H9 (cell line): ENCODE data around the gene GNAS. TPM values are rescaled to one million over a fixed set of nuclear protein-coding genes. Genes with fewer than 3 reads are reported as not detected.

Source experiments
- DNase-seq: peaks from one replicate; pipeline ENCODE4 v3.0.0-alpha.2; 2017
- H2AFZ ChIP-seq: one replicate; pipeline ENCODE4 v1.6.1; 2013; ENCODE audit warnings: mild to moderate bottlenecking, low read length, control low read depth, moderate library complexity
- H2AK5ac ChIP-seq: 2 replicates; pipeline ENCODE4 v1.6.1; 2013; ENCODE audit warnings: low read length, control low read depth, mixed read lengths; ENCODE audit not compliant: insufficient read length
- H2BK120ac ChIP-seq: one replicate; pipeline ENCODE4 v1.6.1; 2013; ENCODE audit warnings: low read depth, mild to moderate bottlenecking, low read length, control low read depth, inconsistent platforms; ENCODE audit not compliant: poor library complexity, severe bottlenecking
- H2BK12ac ChIP-seq: 2 replicates; pipeline ENCODE4 v1.6.1; 2013; ENCODE audit warnings: low read length, control low read depth, mixed read lengths, low read depth; ENCODE audit not compliant: insufficient read length
- H2BK15ac ChIP-seq: 2 replicates; pipeline ENCODE4 v1.6.1; 2013; ENCODE audit warnings: low read depth, low read length, control low read depth
- H2BK20ac ChIP-seq: one replicate; pipeline ENCODE4 v1.6.1; 2013; ENCODE audit warnings: low read depth, mild to moderate bottlenecking, low read length, control low read depth, inconsistent platforms; ENCODE audit not compliant: poor library complexity, severe bottlenecking
- H2BK5ac ChIP-seq: 2 replicates; pipeline ENCODE4 v1.6.1; 2013; ENCODE audit warnings: low read length, control low read depth, mixed read lengths; ENCODE audit not compliant: insufficient read length
- H3K14ac ChIP-seq: 2 replicates; pipeline ENCODE4 v1.6.1; 2013; ENCODE audit warnings: low read length, control low read depth; ENCODE audit not compliant: insufficient read depth
- H3K18ac ChIP-seq: 2 replicates; pipeline ENCODE4 v1.6.1; 2013; ENCODE audit warnings: low read depth, mild to moderate bottlenecking, mixed read lengths, low read length, control low read depth; ENCODE audit not compliant: insufficient read length
- H3K23ac ChIP-seq: 2 replicates; pipeline ENCODE4 v1.6.1; 2013; ENCODE audit warnings: low read length, control low read depth, mixed read lengths, low read depth; ENCODE audit not compliant: insufficient read length
- H3K23me2 ChIP-seq: 2 replicates; pipeline ENCODE4 v1.6.1; 2013; ENCODE audit warnings: low read depth, mild to moderate bottlenecking, mixed read lengths, low read length, control low read depth; ENCODE audit not compliant: insufficient read length, poor library complexity, severe bottlenecking
- H3K27ac ChIP-seq: 2 replicates; pipeline ENCODE4 v1.5.1; 2013; ENCODE audit warnings: low read length, control low read depth, mixed read lengths, low read depth; ENCODE audit not compliant: insufficient read length
- H3K27me3 ChIP-seq: 2 replicates; pipeline ENCODE4 v1.6.1; 2013; ENCODE audit warnings: low read length, control low read depth, inconsistent platforms; ENCODE audit not compliant: insufficient read depth
- H3K4ac ChIP-seq: 2 replicates; pipeline ENCODE4 v1.6.1; 2013; ENCODE audit warnings: low read depth, mild to moderate bottlenecking, control low read depth, inconsistent platforms, low read length, moderate library complexity
- H3K4me1 ChIP-seq: 2 replicates; pipeline ENCODE4 v1.6.1; 2013; ENCODE audit warnings: low read length, control low read depth, inconsistent platforms; ENCODE audit not compliant: insufficient read depth
- H3K4me2 ChIP-seq: 2 replicates; pipeline ENCODE4 v1.6.1; 2013; ENCODE audit warnings: low read length, control low read depth, mixed read lengths; ENCODE audit not compliant: insufficient read length, insufficient read depth
- H3K56ac ChIP-seq: 2 replicates; pipeline ENCODE4 v1.6.1; 2013; ENCODE audit warnings: low read depth, mild to moderate bottlenecking, mixed read lengths, low read length, control low read depth; ENCODE audit not compliant: insufficient read length
- H3K79me1 ChIP-seq: 2 replicates; pipeline ENCODE4 v1.6.1; 2013; ENCODE audit warnings: low read depth, mild to moderate bottlenecking, moderate library complexity, low read length, control low read depth, inconsistent platforms; ENCODE audit not compliant: insufficient read depth, poor library complexity, severe bottlenecking
- H3K79me2 ChIP-seq: 2 replicates; pipeline ENCODE4 v1.6.1; 2013; ENCODE audit warnings: low read length, control low read depth, inconsistent platforms; ENCODE audit not compliant: insufficient read depth
- H3K9ac ChIP-seq: 2 replicates; pipeline ENCODE4 v1.6.1; 2013; ENCODE audit warnings: low read length, control low read depth, mixed read lengths; ENCODE audit not compliant: insufficient read length; ENCODE audit errors: extremely low read depth
- H3K9me3 ChIP-seq: one replicate; pipeline ENCODE4 v1.6.1; 2013; ENCODE audit warnings: low read depth, low read length, inconsistent platforms; ENCODE audit not compliant: control insufficient read depth
- H3T11ph ChIP-seq: one replicate; pipeline ENCODE4 v1.6.1; 2013; ENCODE audit warnings: mild to moderate bottlenecking, low read length, control low read depth, inconsistent platforms
- H4K20me1 ChIP-seq: one replicate; pipeline ENCODE4 v1.6.1; 2013; ENCODE audit not compliant: control insufficient read depth, insufficient read length, insufficient read depth
- H4K5ac ChIP-seq: 2 replicates; pipeline ENCODE4 v1.6.1; 2013; ENCODE audit warnings: low read depth, mild to moderate bottlenecking, mixed read lengths, low read length, control low read depth; ENCODE audit not compliant: insufficient read length
- H4K8ac ChIP-seq: replicated peaks from 2 replicates; pipeline ENCODE4 v1.6.1; 2013; ENCODE audit warnings: low read length, control low read depth, mixed read lengths, low read depth; ENCODE audit not compliant: insufficient read length
- H4K91ac ChIP-seq: 2 replicates; pipeline ENCODE4 v1.6.1; 2013; ENCODE audit warnings: low read depth, mild to moderate bottlenecking, moderate library complexity, mixed read lengths, low read length, control low read depth; ENCODE audit not compliant: insufficient read length
- H3K27ac Mint-ChIP-seq, 3 experiments: 2 replicates in 2 of 3; 3 replicates in 1 of 3; pipeline ENCODE4 v1.8.0; 2020 to 2021; ENCODE audit warnings: mixed read lengths in 3 of 3, mild to moderate bottlenecking in 1 of 3, moderate library complexity in 1 of 3
- H3K27me3 Mint-ChIP-seq: 2 replicates; pipeline ENCODE4 v1.8.0; 2021; ENCODE audit warnings: low read depth, mild to moderate bottlenecking, moderate library complexity, mixed read lengths
- H3K36me3 Mint-ChIP-seq, 3 experiments: 2 replicates in 2 of 3; 3 replicates in 1 of 3; pipeline ENCODE4 v1.8.0; 2020 to 2021; ENCODE audit warnings: low read depth in 3 of 3, mixed read lengths in 3 of 3; ENCODE audit not compliant: insufficient read depth in 1 of 3
- H3K4me1 Mint-ChIP-seq, 2 experiments: 2 replicates each; pipeline ENCODE4 v1.8.0; 2020; ENCODE audit warnings: mixed read lengths in 2 of 2
- H3K4me3 Mint-ChIP-seq, 2 experiments: 2 replicates in 1 of 2; 3 replicates in 1 of 2; pipeline ENCODE4 v1.8.0; 2020 to 2021; ENCODE audit warnings: mild to moderate bottlenecking in 2 of 2, mixed read lengths in 2 of 2, moderate library complexity in 1 of 2
- H3K9me3 Mint-ChIP-seq, 2 experiments: 2 replicates in 1 of 2; 3 replicates in 1 of 2; pipeline ENCODE4 v1.8.0; 2020; ENCODE audit warnings: mild to moderate bottlenecking in 2 of 2, mixed read lengths in 2 of 2, moderate library complexity in 1 of 2
- CTCF ChIP-seq: fragments of 200-600 bp; sonication (generic); conservative IDR thresholded peaks from 3 replicates; pipeline ENCODE4 v1.8.0; 2021; ENCODE audit warnings: antibody characterized with exemption, mild to moderate bottlenecking
- WGBS: extraction: QIAGEN DNeasy Blood & Tissue Kit; methylation state at CpG from one replicate; pipeline ENCODE4 v1.1.7; 2013; ENCODE audit warnings: missing lambda C conversion rate, low lambda C conversion rate, mixed read lengths; ENCODE audit not compliant: insufficient read length; ENCODE audit errors: extremely low coverage; 5-methylcytosine and 5-hydroxymethylcytosine counted together
- total RNA-seq: library from RNA; stranded (reverse); gene quantifications from 2 replicates; pipeline ENCODE4 v1.2.1, GENCODE V29; 2021

The GNAS gene
- total RNA-seq, 1 experiment from 2014 or later, result 920 TPM

DNA sequence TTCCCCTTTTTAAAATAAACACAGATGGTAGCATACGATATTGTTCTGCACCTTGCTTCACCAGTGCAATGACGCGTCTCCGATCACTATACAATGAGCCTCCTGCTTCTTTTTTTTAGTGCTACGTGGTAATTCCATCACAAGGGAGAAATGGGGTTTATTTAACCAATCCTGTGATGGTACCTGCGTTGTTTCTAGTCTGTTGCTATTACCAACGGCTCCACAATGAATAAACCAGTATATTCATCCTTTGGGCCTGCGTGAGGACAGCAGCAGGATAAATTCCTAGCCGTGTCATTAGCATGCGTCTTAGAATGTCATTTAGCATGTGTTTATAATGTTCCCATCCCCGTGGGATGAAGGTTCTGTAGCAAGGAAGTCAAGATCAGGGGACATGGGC, 44.7 kb upstream of the GNAS start:
- H2BK15ac ChIP-seq, result no peak overlapping the region
- no peak overlapping the region for H4K8ac ChIP-seq
- H3K4me1 ChIP-seq, result no peaks in the 10 kb centered on the region; the same call in 1 of the 2 replicates
- H3K56ac ChIP-seq, result no peak overlapping the region
- no peak overlapping the region for H4K91ac ChIP-seq
- no peak overlapping the region for H3K4me2 ChIP-seq
- TF ChIP-seq CTCF, result no peak
- H3K27me3 ChIP-seq, result no peaks in the 10 kb centered on the region
- H3K27ac Mint-ChIP-seq, result no peak overlapping the region; a peak in 1 of 7 replicates
- H2BK5ac ChIP-seq, result no peak overlapping the region
- H3K4ac ChIP-seq, result no peak overlapping the region
- no peak overlapping the region for H3K23ac ChIP-seq
- H3K18ac ChIP-seq, result no peak overlapping the region
- H3K9ac ChIP-seq, result no peak overlapping the region
- H2BK12ac ChIP-seq, result no peak overlapping the region
- no peak overlapping the region for H2BK120ac ChIP-seq
- no peaks in the 10 kb centered on the region for H3K9me3 ChIP-seq
- H3K79me2 ChIP-seq, result no peaks in the 10 kb centered on the region
- H3K79me1 ChIP-seq, result no peaks in the 10 kb centered on the region
- no peak overlapping the region for H3K27ac ChIP-seq
- H2AFZ ChIP-seq, result no peak overlapping the region
- no peak overlapping the region for H4K5ac ChIP-seq
- H3K14ac ChIP-seq, result no peak overlapping the region
- H3T11ph ChIP-seq, result no peak overlapping the region
- peaks cover 41 to 52% of the 10 kb centered on the region in 2 experiments for H3K4me1 Mint-ChIP-seq
- H3K4me3 Mint-ChIP-seq, result no peak overlapping the region
- H2AK5ac ChIP-seq, result no peak overlapping the region
- H3K9me3 Mint-ChIP-seq, result peaks cover 0 to 3% of the 10 kb centered on the region in 2 experiments; a peak in 1 of 5 replicates
- no peaks in the 10 kb centered on the region for H4K20me1 ChIP-seq
- no peaks in the 10 kb centered on the region for H3K23me2 ChIP-seq
- no CpG with 5 or more reads among the region's 11 CpGs for WGBS
- DNase-seq, result no peak
- no peak overlapping the region for H2BK20ac ChIP-seq
- peaks cover 0 to 4% (median 2%) of the 10 kb centered on the region in 3 experiments; a peak in 3 of 7 replicates for H3K36me3 Mint-ChIP-seq
- peaks cover 12% of the 10 kb centered on the region for H3K27me3 Mint-ChIP-seq
